ENCODE measurements around the gene TECTA. TPM values are rescaled to one million over a fixed set of nuclear protein-coding genes. Genes with fewer than 3 reads are reported as not detected.

TECTA gene
- polyA plus RNA-seq, 3 donors: 0.45 TPM; not detected in 2

DNA sequence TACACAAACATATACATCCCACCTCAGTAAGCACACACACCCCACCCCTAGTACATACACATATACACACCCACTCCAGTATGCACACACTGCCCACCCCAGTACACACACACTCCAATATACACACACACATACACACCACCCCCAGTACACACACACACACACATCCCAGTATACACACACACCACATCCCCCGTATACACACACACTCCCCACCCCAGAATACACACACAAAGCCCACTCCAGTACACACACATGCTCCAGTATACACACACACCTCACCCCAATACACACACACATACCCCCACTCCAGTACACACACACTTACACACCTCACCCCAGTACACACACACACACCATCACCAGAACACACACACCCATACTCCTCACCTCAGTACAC, 7.4 kb downstream of the TECTA start:
- Histone ChIP-seq H3K9ac (ENCODE audit: insufficient read depth, low read length, poor library complexity, severe bottlenecking) (no peak overlapping the region), H3K27me3 (ENCODE audit: control insufficient read depth in 2 of 2, insufficient read depth in 2 of 2, low read length in 2 of 2) (peaks cover 5 to 13% of the 10 kb centered on the region in 2 donors), H3K36me3 (replicated peaks in 1 of 2; ENCODE audit: control insufficient read depth in 1 of 2, insufficient read depth in 2 of 2, low read length in 2 of 2) (no peaks in the 10 kb centered on the region), H2AFZ (ENCODE audit: insufficient read depth, low read depth, low read length, poor library complexity, severe bottlenecking) (no peak overlapping the region), H3K79me2 (ENCODE audit: insufficient read depth, low read length) (no peaks in the 10 kb centered on the region), H3K9me3 (replicated peaks in 1 of 2; ENCODE audit: control insufficient read depth in 1 of 2, insufficient read depth in 1 of 2, low read length in 2 of 2) (no peaks in the 10 kb centered on the region), H3K4me2 (replicated peaks; ENCODE audit: extremely low read depth, low read length, poor library complexity, severe bottlenecking) (no peak overlapping the region), H4K20me1 (ENCODE audit: insufficient read depth, low read length) (no peaks in the 10 kb centered on the region), H3K27ac (ENCODE audit: low read depth in 1 of 2, low read length in 2 of 2) (no peak overlapping the region), H3K4me3 (replicated peaks in 1 of 3; ENCODE audit: low read depth in 2 of 3, low read length in 3 of 3) (no peak overlapping the region), H3K4me1 (ENCODE audit: control insufficient read depth in 1 of 2, insufficient read depth in 2 of 2, low read length in 2 of 2) (no peaks in the 10 kb centered on the region)
- TF ChIP-seq CTCF (IDR thresholded peaks at IDR 0.05): no peak
- no peak for DNase-seq
- Mint-ChIP-seq H3K9me3 (no peaks in the 10 kb centered on the region), H3K4me3 (no peak overlapping the region), H3K4me1 (no peaks in the 10 kb centered on the region), H3K27ac (no peak overlapping the region), H3K36me3 (no peaks in the 10 kb centered on the region), H3K27me3 (ENCODE audit: low read depth in 3 of 3) (peaks cover 12 to 25% (median 23%) of the 10 kb centered on the region in 3 donors)
- intact Hi-C loops (cut with micrococcal nuclease): no loop called here
- 88% methylated on average over 1 of the region's 1 CpG for WGBS (ENCODE audit: insufficient coverage)

GRCh38 chr11:121109471-121109870, 8.4 kb downstream of the TECTA start:
- peaks cover 12 to 29% (median 23%) of the 10 kb centered on the region in 3 donors for H3K27me3 Mint-ChIP-seq (ENCODE audit: low read depth in 3 of 3)
- no CpG with 5 or more reads among the region's 2 CpGs for WGBS (ENCODE audit: insufficient coverage)
- Histone ChIP-seq H3K79me2 (ENCODE audit: insufficient read depth, low read length) (no peaks in the 10 kb centered on the region), H2AFZ (ENCODE audit: insufficient read depth, low read depth, low read length, poor library complexity, severe bottlenecking) (no peak overlapping the region), H3K4me3 (replicated peaks in 1 of 3; ENCODE audit: low read depth in 2 of 3, low read length in 3 of 3) (no peak overlapping the region), H3K9ac (ENCODE audit: insufficient read depth, low read length, poor library complexity, severe bottlenecking) (no peak overlapping the region), H4K20me1 (ENCODE audit: insufficient read depth, low read length) (no peaks in the 10 kb centered on the region), H3K36me3 (replicated peaks in 1 of 2; ENCODE audit: control insufficient read depth in 1 of 2, insufficient read depth in 2 of 2, low read length in 2 of 2) (no peaks in the 10 kb centered on the region), H3K4me1 (ENCODE audit: control insufficient read depth in 1 of 2, insufficient read depth in 2 of 2, low read length in 2 of 2) (no peaks in the 10 kb centered on the region), H3K4me2 (replicated peaks; ENCODE audit: extremely low read depth, low read length, poor library complexity, severe bottlenecking) (no peak overlapping the region), H3K27me3 (ENCODE audit: control insufficient read depth in 2 of 2, insufficient read depth in 2 of 2, low read length in 2 of 2) (peaks cover 5 to 13% of the 10 kb centered on the region in 2 donors), H3K9me3 (replicated peaks in 1 of 2; ENCODE audit: control insufficient read depth in 1 of 2, insufficient read depth in 1 of 2, low read length in 2 of 2) (no peaks in the 10 kb centered on the region), H3K27ac (ENCODE audit: low read depth in 1 of 2, low read length in 2 of 2) (no peak overlapping the region)
- no peaks in the 10 kb centered on the region for H3K4me1 Mint-ChIP-seq
- intact Hi-C loops (cut with micrococcal nuclease): no loop called here
- DNase-seq: no peak
- H3K9me3 Mint-ChIP-seq: no peaks in the 10 kb centered on the region
- H3K36me3 Mint-ChIP-seq: no peaks in the 10 kb centered on the region
- no peak for TF ChIP-seq CTCF (IDR thresholded peaks at IDR 0.05)
- no peak overlapping the region for H3K27ac Mint-ChIP-seq
- peak overlapping the region in 1 of 2 donors; percentile 33 for H3K4me3 Mint-ChIP-seq

Data from CD14-positive monocyte (primary cell).